ENCODE measurements around the gene DBT.

The DBT gene

GRCh38 chr1:100146958-100147357 lies 102.7 kb downstream of the DBT start:
- TF ChIP-seq CTCF (IDR thresholded peaks at IDR 0.05; ENCODE audit: low read depth, low read length, missing control alignments): no peak
- no peak for DNase-seq (ENCODE audit: low read depth)
- H3K4me3 ChIP-seq (ENCODE audit: low read depth, low read length): no peak overlapping the region

DNA sequence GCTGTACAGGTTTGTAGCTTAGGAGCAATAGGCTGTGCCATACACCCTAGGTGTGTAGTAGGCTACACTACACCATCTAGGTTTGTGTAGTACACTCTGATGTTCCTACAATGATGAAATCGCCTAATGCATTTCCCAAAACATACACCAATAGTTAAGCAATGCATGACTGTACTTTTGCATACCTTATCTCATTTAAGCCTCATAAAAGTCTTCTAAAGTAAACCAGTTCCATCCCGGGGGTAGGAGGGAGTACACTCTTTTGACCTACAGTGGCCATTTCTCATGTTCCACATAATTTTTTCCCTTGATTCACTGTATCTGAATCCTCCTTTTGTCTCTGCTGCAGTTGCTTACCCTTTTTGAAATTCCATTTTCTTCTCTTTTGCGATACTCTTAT lies 104.5 kb downstream of the DBT start:
- TF ChIP-seq CTCF (IDR thresholded peaks at IDR 0.05; ENCODE audit: low read depth, low read length, missing control alignments): no peak
- DNase-seq (ENCODE audit: low read depth): no peak
- no peak overlapping the region for H3K4me3 ChIP-seq (ENCODE audit: low read depth, low read length)

DNA sequence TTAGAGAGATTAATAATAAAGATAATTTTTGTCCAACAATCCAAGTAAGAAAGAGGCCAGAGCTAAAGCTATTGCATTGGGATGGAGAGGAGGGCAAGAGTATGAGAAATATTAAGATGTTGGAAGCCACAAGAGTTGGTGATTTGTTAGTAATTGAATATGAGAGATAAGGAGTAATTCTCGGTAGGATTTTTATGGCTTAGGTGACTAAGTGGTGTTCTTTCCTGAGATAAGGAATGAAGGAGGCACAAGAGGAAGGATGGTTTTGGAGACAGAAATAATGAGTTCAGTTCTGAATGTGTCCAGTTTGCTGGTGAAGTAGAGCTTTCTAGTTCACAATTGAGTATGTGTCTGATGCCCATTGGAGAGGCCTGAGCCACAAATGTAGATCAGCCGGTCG lies 107.3 kb downstream of the DBT start:
- TF ChIP-seq CTCF (IDR thresholded peaks at IDR 0.05; ENCODE audit: low read depth, low read length, missing control alignments): no peak
- no peak for DNase-seq (ENCODE audit: low read depth)
- no peak overlapping the region for H3K4me3 ChIP-seq (ENCODE audit: low read depth, low read length)

DNA sequence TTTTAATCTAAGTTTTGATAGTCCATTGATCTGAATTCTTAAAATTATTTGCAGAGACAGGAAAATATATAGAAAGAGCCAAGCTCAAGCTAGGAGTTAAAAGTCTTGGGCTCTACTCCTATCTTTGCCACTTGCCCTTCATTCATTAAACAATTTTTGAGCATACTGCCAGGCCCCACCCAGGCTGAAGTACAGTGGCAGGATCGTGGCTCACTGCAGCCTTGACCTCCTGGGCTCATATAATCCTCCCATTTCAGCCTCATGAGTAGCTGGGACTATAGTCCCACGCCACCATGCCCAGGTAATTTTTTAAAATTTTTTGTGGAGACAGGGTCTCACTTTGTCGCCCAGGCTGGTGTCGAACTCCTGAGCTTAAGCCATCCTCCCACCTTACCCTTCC lies 108.4 kb downstream of the DBT start:
- TF ChIP-seq CTCF (IDR thresholded peaks at IDR 0.05; ENCODE audit: low read depth, low read length, missing control alignments): no peak
- no peak for DNase-seq (ENCODE audit: low read depth)

GRCh38 chr1:100137602-100138001 lies 112.0 kb downstream of the DBT start:
- no peak for TF ChIP-seq CTCF (IDR thresholded peaks at IDR 0.05; ENCODE audit: low read depth, low read length, missing control alignments)
- DNase-seq (ENCODE audit: low read depth): no peak
- no peak overlapping the region for H3K4me3 ChIP-seq (ENCODE audit: low read depth, low read length)

More for the DNA sequence above, 108.4 kb downstream of the DBT start:
- no peak overlapping the region for H3K4me3 ChIP-seq (ENCODE audit: low read depth, low read length)
